ENCODE results near the gene UBAC2.

Gene UBAC2

DNA sequence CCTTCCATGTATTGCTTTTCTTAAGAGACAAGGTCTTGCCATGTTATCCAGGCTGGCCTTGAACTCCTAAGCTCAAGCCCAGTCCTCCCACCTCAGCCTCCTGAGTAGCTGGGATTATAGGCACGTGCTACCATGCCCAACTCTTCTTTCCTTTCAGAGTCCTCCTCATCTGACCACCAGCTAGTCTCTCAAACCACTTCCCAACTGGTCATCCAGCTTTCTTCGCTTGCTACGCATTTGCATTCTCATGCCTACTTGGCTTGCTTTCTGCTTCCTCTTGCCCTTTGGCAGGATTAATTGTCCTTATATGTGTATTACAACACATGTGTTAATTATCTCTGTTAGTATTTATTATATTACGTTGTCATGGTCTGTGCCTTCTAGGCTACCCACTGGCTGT, 51.3 kb downstream of the UBAC2 start:
- FAIRE-seq (no peak), DNase-seq (ENCODE audit: insufficient read length, low spot score) (no peak)
- no peak for TF ChIP-seq POU2F2 (IDR thresholded peaks at IDR 0.05; ENCODE audit: low read depth, low read length)
- no peak for TF ChIP-seq SPI1 (IDR thresholded peaks at IDR 0.05; ENCODE audit: low read depth, low read length)
- TF ChIP-seq TAF1 (IDR thresholded peaks at IDR 0.05; ENCODE audit: low read depth, low read length): no peak
- no peak for TF ChIP-seq PAX5 (IDR thresholded peaks at IDR 0.05; ENCODE audit: insufficient read depth, low read length, severe bottlenecking)
- TF ChIP-seq POLR2AphosphoS5 (IDR thresholded peaks at IDR 0.05; ENCODE audit: low read depth, low read length): no peak
- TF ChIP-seq POLR2A (IDR thresholded peaks at IDR 0.05; ENCODE audit: low read depth, low read length): no peak

DNA sequence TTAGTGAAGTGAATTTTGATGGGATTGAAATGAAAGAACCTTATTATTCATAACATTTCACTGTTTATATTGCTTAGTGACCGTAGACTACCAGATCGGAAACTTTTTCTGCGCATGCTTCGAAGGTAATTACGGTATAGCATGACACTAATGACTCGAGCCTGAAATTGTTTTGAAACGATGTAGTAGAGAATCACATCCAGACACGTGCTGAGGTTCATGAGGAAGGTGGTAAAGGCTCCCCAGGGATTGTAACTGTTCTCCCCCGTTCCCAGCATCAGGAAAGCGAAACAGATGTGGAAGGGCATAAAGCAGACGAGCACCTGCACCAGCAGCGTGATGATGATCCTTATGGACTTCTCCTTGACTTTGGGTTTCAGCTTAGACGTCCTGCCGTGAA, 54.2 kb downstream of the UBAC2 start:
- TF ChIP-seq POLR2A (IDR thresholded peaks at IDR 0.05; ENCODE audit: low read depth, low read length) (no peak), POU2F2 (IDR thresholded peaks at IDR 0.05; ENCODE audit: low read depth, low read length) (no peak), POLR2AphosphoS5 (IDR thresholded peaks at IDR 0.05; ENCODE audit: low read depth, low read length) (no peak)
- FAIRE-seq: peak; percentile 80
- DNase-seq (ENCODE audit: insufficient read length, low spot score): no peak

DNA sequence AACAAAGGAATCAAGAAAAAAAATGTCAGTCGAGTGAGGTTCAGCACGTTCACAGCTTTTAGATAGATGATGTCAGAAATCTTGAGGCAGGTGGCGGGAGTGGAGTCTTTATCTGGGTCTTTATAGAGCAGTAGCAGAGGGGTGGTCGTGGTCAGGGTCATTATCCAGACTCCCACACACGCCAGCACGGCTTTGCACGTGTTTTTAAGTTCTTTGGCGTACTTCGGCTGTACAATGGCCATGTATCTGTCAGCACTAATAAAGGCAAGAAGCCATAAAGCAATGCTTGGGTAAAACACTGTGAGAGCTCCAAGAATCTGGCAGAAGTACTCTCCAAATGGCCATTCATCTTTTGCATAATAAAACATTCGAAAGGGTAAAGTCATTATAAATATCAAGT, 54.6 kb downstream of the UBAC2 start:
- DNase-seq (ENCODE audit: insufficient read length, low spot score) (no peak), FAIRE-seq (peak; percentile 54)
- TF ChIP-seq POLR2A (IDR thresholded peaks at IDR 0.05; ENCODE audit: low read depth, low read length) (no peak), TAF1 (IDR thresholded peaks at IDR 0.05; ENCODE audit: low read depth, low read length) (no peak), PAX5 (IDR thresholded peaks at IDR 0.05; ENCODE audit: insufficient read depth, low read length, severe bottlenecking) (no peak), POU2F2 (IDR thresholded peaks at IDR 0.05; ENCODE audit: low read depth, low read length) (no peak), POLR2AphosphoS5 (IDR thresholded peaks at IDR 0.05; ENCODE audit: low read depth, low read length) (no peak)

DNA sequence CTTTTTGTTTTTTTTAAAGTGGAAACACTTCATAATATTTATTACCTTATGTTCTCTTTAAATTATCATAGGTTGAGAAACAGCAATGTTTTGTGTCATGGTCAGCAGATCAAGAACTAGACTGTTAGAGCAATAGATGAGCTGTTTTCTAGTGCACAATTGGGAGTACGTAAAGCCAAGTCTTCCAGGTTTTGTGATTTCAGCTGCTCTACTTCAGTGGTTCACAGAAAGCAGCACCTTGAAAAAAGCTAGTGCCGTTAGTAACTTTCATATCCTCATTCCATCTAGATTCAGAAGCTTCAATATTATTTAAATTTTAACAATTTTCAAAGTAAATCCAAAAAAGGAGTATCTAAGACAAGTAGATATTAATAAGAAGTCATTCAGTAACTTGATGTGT, 55.6 kb downstream of the UBAC2 start:
- no peak for DNase-seq (ENCODE audit: insufficient read length, low spot score)
- peak; percentile 50 for FAIRE-seq
- TF ChIP-seq POU2F2 (IDR thresholded peaks at IDR 0.05; ENCODE audit: low read depth, low read length) (no peak), SPI1 (IDR thresholded peaks at IDR 0.05; ENCODE audit: low read depth, low read length) (peak; percentile 76)

DNA sequence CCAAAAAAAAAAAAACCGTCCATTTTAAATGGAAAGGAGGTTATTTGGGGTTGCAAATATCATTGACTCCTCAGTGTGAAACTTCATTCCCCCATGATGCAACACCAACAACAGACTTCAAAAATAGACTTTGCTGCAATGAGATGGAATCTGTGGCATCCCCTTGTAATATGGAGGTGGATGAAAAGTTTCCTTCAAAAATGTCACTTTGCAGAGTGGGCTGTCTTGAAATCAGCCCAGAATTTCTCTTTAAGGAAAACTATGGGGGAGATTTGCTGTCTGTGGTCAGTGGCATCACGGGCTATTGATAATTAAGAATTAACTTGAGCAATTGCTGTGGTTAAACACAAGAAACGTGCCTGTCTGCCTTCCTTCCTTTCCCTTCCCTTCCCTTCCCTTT, 56.1 kb downstream of the UBAC2 start:
- DNase-seq (ENCODE audit: insufficient read length, low spot score) (no peak), FAIRE-seq (no peak)
- TF ChIP-seq SPI1 (IDR thresholded peaks at IDR 0.05; ENCODE audit: low read depth, low read length) (no peak), POLR2AphosphoS5 (IDR thresholded peaks at IDR 0.05; ENCODE audit: low read depth, low read length) (no peak), POU2F2 (IDR thresholded peaks at IDR 0.05; ENCODE audit: low read depth, low read length) (no peak), PAX5 (IDR thresholded peaks at IDR 0.05; ENCODE audit: insufficient read depth, low read length, severe bottlenecking) (no peak)

DNA sequence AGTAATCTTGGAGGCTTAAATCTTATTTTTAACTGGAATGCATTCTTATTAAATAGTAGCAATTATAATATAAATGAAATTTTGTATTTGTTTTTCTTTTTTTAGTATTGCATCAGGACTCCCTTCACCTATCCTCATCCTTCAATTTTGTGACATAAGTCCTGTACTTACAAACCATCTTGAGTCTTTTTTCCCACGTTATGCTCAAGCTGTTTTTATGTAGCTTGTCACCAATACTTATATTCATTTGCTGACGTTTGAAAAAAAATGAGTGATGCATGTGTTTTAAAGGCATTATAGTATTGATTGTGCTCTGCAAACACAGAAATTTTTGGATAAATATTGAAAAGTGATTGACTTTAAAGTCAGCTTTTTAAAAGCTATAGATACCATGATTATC, 56.6 kb downstream of the UBAC2 start:
- TF ChIP-seq PAX5 (IDR thresholded peaks at IDR 0.05; ENCODE audit: insufficient read depth, low read length, severe bottlenecking): no peak
- TF ChIP-seq SPI1 (IDR thresholded peaks at IDR 0.05; ENCODE audit: low read depth, low read length): no peak
- TF ChIP-seq POLR2A (IDR thresholded peaks at IDR 0.05; ENCODE audit: low read depth, low read length): no peak
- no peak for TF ChIP-seq POU2F2 (IDR thresholded peaks at IDR 0.05; ENCODE audit: low read depth, low read length)
- TF ChIP-seq POLR2AphosphoS5 (IDR thresholded peaks at IDR 0.05; ENCODE audit: low read depth, low read length): no peak
- TF ChIP-seq TAF1 (IDR thresholded peaks at IDR 0.05; ENCODE audit: low read depth, low read length): no peak
- FAIRE-seq (no peak), DNase-seq (ENCODE audit: insufficient read length, low spot score) (no peak)

GRCh38 chr13:99258210-99258860, 57.7 kb downstream of the UBAC2 start, which contains the start of gene GPR18:
GPR18 (minus strand) TSS chr13:99258379; CDS start chr13:99255872, 2,507 bp downstream.
- TF ChIP-seq POU2F2 (IDR thresholded peaks at IDR 0.05; ENCODE audit: low read depth, low read length) (peak; percentile 62; the same call in 1 of the 2 replicates), SPI1 (IDR thresholded peaks at IDR 0.05; ENCODE audit: low read depth, low read length) (peak; percentile 87), POLR2AphosphoS5 (IDR thresholded peaks at IDR 0.05; ENCODE audit: low read depth, low read length) (no peak)
- peak; percentile 60 for FAIRE-seq
- no peak for DNase-seq (ENCODE audit: insufficient read length, low spot score)

- TF ChIP-seq PAX5 (IDR thresholded peaks at IDR 0.05; ENCODE audit: insufficient read depth, low read length, severe bottlenecking): no peak
- TF ChIP-seq TAF1 (IDR thresholded peaks at IDR 0.05; ENCODE audit: low read depth, low read length): no peak
- TF ChIP-seq POLR2A (IDR thresholded peaks at IDR 0.05; ENCODE audit: low read depth, low read length): no peak
- peak; percentile 75 for TF ChIP-seq POU2F2 (IDR thresholded peaks at IDR 0.05; ENCODE audit: low read depth, low read length)
- TF ChIP-seq SPI1 (IDR thresholded peaks at IDR 0.05; ENCODE audit: low read depth, low read length): peak; percentile 99
- TF ChIP-seq POLR2AphosphoS5 (IDR thresholded peaks at IDR 0.05; ENCODE audit: low read depth, low read length): no peak
- FAIRE-seq (peak; percentile 51), DNase-seq (ENCODE audit: insufficient read length, low spot score) (no peak)
Observed at GRCh38 chr13:99258946-99259345, 58.3 kb downstream of the UBAC2 start.

DNA sequence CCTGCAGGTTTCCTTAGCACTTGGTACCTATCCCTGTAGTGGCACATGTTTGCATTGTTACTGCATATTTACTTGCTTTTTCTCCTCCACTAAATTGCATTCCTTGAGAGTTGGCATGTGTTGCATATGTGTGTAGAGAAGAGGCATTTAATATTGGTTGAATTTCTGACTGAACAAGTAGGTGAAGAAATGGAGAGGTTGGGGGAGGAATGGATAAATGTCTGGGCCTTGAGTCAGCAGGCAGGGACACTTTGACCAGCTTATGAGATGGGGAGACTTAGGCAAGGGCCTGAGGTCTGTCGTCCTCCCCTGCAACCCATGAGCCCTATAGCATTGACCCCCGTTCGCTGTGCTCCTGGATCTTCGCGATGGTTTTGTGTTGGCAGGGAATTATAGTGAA, 59.6 kb downstream of the UBAC2 start:
- DNase-seq (ENCODE audit: insufficient read length, low spot score): no peak
- peak; percentile 45 for FAIRE-seq
- TF ChIP-seq SPI1 (IDR thresholded peaks at IDR 0.05; ENCODE audit: low read depth, low read length): no peak
- TF ChIP-seq TAF1 (IDR thresholded peaks at IDR 0.05; ENCODE audit: low read depth, low read length): no peak

- no peak for TF ChIP-seq POLR2A (IDR thresholded peaks at IDR 0.05; ENCODE audit: low read depth, low read length)
- no peak for TF ChIP-seq POU2F2 (IDR thresholded peaks at IDR 0.05; ENCODE audit: low read depth, low read length)
- no peak for TF ChIP-seq PAX5 (IDR thresholded peaks at IDR 0.05; ENCODE audit: insufficient read depth, low read length, severe bottlenecking)
- no peak for TF ChIP-seq SPI1 (IDR thresholded peaks at IDR 0.05; ENCODE audit: low read depth, low read length)
- TF ChIP-seq TAF1 (IDR thresholded peaks at IDR 0.05; ENCODE audit: low read depth, low read length): no peak
- TF ChIP-seq POLR2AphosphoS5 (IDR thresholded peaks at IDR 0.05; ENCODE audit: low read depth, low read length): no peak
- no peak for DNase-seq (ENCODE audit: insufficient read length, low spot score)
- FAIRE-seq: no peak
Observed at GRCh38 chr13:99261059-99261458, 60.4 kb downstream of the UBAC2 start.
